ENCODE data around the gene TDRD12. TPM values are rescaled to one million over a fixed set of nuclear protein-coding genes. Genes with fewer than 3 reads are reported as not detected.

The TDRD12 gene
- total RNA-seq, 1 experiment from 2014 or later = 0.64 TPM

- H3K36me3 ChIP-seq (ENCODE audit: insufficient read depth, low read length, poor library complexity, severe bottlenecking) = no peaks in the 10 kb centered on the region
- ChIA-PET POLR2A (ENCODE audit: low non-redundant PET) (no interaction called here), CTCF (no interaction called here)
- intact Hi-C loops (cut with micrococcal nuclease; ENCODE audit: unreplicated experiment) = no loop called here
- H3K9me3 ChIP-seq (ENCODE audit: low read depth, low read length, poor library complexity, severe bottlenecking) = no peaks in the 10 kb centered on the region
- H3K4me3 ChIP-seq (ENCODE audit: low read depth, low read length, poor library complexity, severe bottlenecking) = no peak overlapping the region
- no peak for DNase-seq (ENCODE audit: low spot score)
- H3K4me1 ChIP-seq (ENCODE audit: insufficient read depth, low read length, poor library complexity, severe bottlenecking) = no peaks in the 10 kb centered on the region
- BruUV-seq (replicated peaks) = no TSS peak
- no peaks in the 10 kb centered on the region for H3K27me3 ChIP-seq (replicated peaks; ENCODE audit: insufficient read depth, low read depth, low read length, poor library complexity)
- no peak overlapping the region for H3K27ac ChIP-seq (ENCODE audit: low read depth, low read length, poor library complexity, severe bottlenecking)
- TF ChIP-seq CTCF (conservative IDR thresholded peaks at IDR 0.05; ENCODE audit: low read depth, low read length) (no peak), EZH2 (IDR thresholded peaks at IDR 0.05; ENCODE audit: borderline replicate concordance, low read depth, low read length, poor library complexity, severe bottlenecking) (no peak)
Observed at GRCh38 chr19:32800754-32801153, 81.2 kb downstream of the TDRD12 start.

- TF ChIP-seq EZH2 (IDR thresholded peaks at IDR 0.05; ENCODE audit: borderline replicate concordance, low read depth, low read length, poor library complexity, severe bottlenecking) (no peak), CTCF (conservative IDR thresholded peaks at IDR 0.05; ENCODE audit: low read depth, low read length) (no peak)
- H3K27me3 ChIP-seq (replicated peaks; ENCODE audit: insufficient read depth, low read depth, low read length, poor library complexity) = no peaks in the 10 kb centered on the region
- DNase-seq (ENCODE audit: low spot score) = no peak
- H3K27ac ChIP-seq (ENCODE audit: low read depth, low read length, poor library complexity, severe bottlenecking) = no peak overlapping the region
- no peaks in the 10 kb centered on the region for H3K36me3 ChIP-seq (ENCODE audit: insufficient read depth, low read length, poor library complexity, severe bottlenecking)
- H3K4me1 ChIP-seq (ENCODE audit: insufficient read depth, low read length, poor library complexity, severe bottlenecking) = no peaks in the 10 kb centered on the region
- ChIA-PET CTCF (no interaction called here), POLR2A (ENCODE audit: low non-redundant PET) (no interaction called here)
- H3K9me3 ChIP-seq (ENCODE audit: low read depth, low read length, poor library complexity, severe bottlenecking) = no peaks in the 10 kb centered on the region
- intact Hi-C loops (cut with micrococcal nuclease; ENCODE audit: unreplicated experiment) = no loop called here
- BruUV-seq (replicated peaks) = no TSS peak
- no peak overlapping the region for H3K4me3 ChIP-seq (ENCODE audit: low read depth, low read length, poor library complexity, severe bottlenecking)
Observed at GRCh38 chr19:32802840-32803239, 83.3 kb downstream of the TDRD12 start.

GRCh38 chr19:32808236-32808635 lies 88.7 kb downstream of the TDRD12 start:
- no peak for TF ChIP-seq EZH2 (IDR thresholded peaks at IDR 0.05; ENCODE audit: borderline replicate concordance, low read depth, low read length, poor library complexity, severe bottlenecking)
- TF ChIP-seq CTCF (conservative IDR thresholded peaks at IDR 0.05; ENCODE audit: low read depth, low read length) = no peak
- intact Hi-C loops (cut with micrococcal nuclease; ENCODE audit: unreplicated experiment) = no loop called here
- H3K27me3 ChIP-seq (replicated peaks; ENCODE audit: insufficient read depth, low read depth, low read length, poor library complexity) = no peaks in the 10 kb centered on the region
- H3K27ac ChIP-seq (ENCODE audit: low read depth, low read length, poor library complexity, severe bottlenecking) = no peak overlapping the region
- POLR2A ChIA-PET (ENCODE audit: low non-redundant PET) = no interaction called here
- no TSS peak for BruUV-seq (replicated peaks)
- no peak for DNase-seq (ENCODE audit: low spot score)
- H3K9me3 ChIP-seq (ENCODE audit: low read depth, low read length, poor library complexity, severe bottlenecking) = no peaks in the 10 kb centered on the region
- no peaks in the 10 kb centered on the region for H3K4me1 ChIP-seq (ENCODE audit: insufficient read depth, low read length, poor library complexity, severe bottlenecking)
- H3K36me3 ChIP-seq (ENCODE audit: insufficient read depth, low read length, poor library complexity, severe bottlenecking) = no peaks in the 10 kb centered on the region
- H3K4me3 ChIP-seq (ENCODE audit: low read depth, low read length, poor library complexity, severe bottlenecking) = no peak overlapping the region
- CTCF ChIA-PET = no interaction called here

Measured in A673 (cell line).